SK-N-SH (cell line): ENCODE measurements around the gene ALDH16A1. TPM values are rescaled to one million over a fixed set of nuclear protein-coding genes. Genes with fewer than 3 reads are reported as not detected.
A peak's percentile ranks its signal among the peaks of the same experiment; 100 is the strongest.

Experiments used
- CTCF ChIA-PET: fragments of 300-600, 350-600 bp; formaldehyde crosslinking; extraction: SDS; loops from one replicate; lab custom pipeline; 2021; lab: Yijun Ruan, JAX
- POLR2A ChIA-PET: fragments of 350-600 bp; sonication (Branson Sonifier 250); formaldehyde crosslinking; extraction: SDS; loops from one replicate; lab custom pipeline; 2020; ENCODE audit warnings: antibody characterized with exemption, inconsistent platforms; lab: Yijun Ruan, JAX
- DNase-seq: peaks from one replicate; pipeline ENCODE4 v3.0.0; 2012
- H2AFZ ChIP-seq: fragments of 200-600 bp; sonication (generic); 2 replicates; pipeline ENCODE4 v1.8.1; 2016; ENCODE audit warnings: antibody characterized with exemption, mild to moderate bottlenecking, low read depth
- H3F3A ChIP-seq: fragments of 200-600 bp; sonication (generic); replicated peaks from 2 replicates; pipeline ENCODE3; 2016; ENCODE audit warnings: antibody characterized with exemption, mild to moderate bottlenecking; ENCODE audit not compliant: insufficient read depth
- H3K27ac ChIP-seq, 2 experiments: fragments of 200-500 bp in 1 of 2; fragments of 200-600 bp in 1 of 2; sonication (Bioruptor generic) in 1 of 2; sonication (generic), shearing (Covaris generic) in 1 of 2; 2 replicates each; pipeline versions ENCODE4 v1.5.1 to v1.6.1; 2014 to 2016; ENCODE audit warnings: low read depth in 2 of 2, inconsistent platforms in 1 of 2, low read length in 1 of 2, mild to moderate bottlenecking in 1 of 2, mixed read lengths in 1 of 2
- H3K27me3 ChIP-seq: fragments of 200-600 bp; sonication (generic), shearing (Covaris generic); 2 replicates; pipeline ENCODE4 v1.6.1; 2016; ENCODE audit warnings: mixed run types; ENCODE audit not compliant: insufficient read depth
- H3K36me3 ChIP-seq, 2 experiments: fragments of 200-500 bp in 1 of 2; fragments of 200-600 bp in 1 of 2; sonication (Bioruptor generic) in 1 of 2; sonication (generic) in 1 of 2; replicated peaks in 1 of 2; 2 replicates each; pipeline versions ENCODE3 to v1.5.1; 2014 to 2016; ENCODE audit warnings: low read length in 1 of 2, mild to moderate bottlenecking in 1 of 2; ENCODE audit not compliant: insufficient read depth in 2 of 2, control insufficient read depth in 1 of 2
- H3K4me1 ChIP-seq, 2 experiments: fragments of 200-500 bp in 1 of 2; fragments of 200-600 bp in 1 of 2; sonication (Bioruptor generic) in 1 of 2; sonication (generic), shearing (Covaris generic) in 1 of 2; 2 replicates each; pipeline versions ENCODE4 v1.5.1 to v1.6.1; 2014 to 2016; ENCODE audit warnings: low read depth in 1 of 2, low read length in 1 of 2, mixed run types in 1 of 2; ENCODE audit not compliant: insufficient read depth in 2 of 2, control insufficient read depth in 1 of 2
- H3K4me2 ChIP-seq: fragments of 200-600 bp; sonication (generic), shearing (Covaris generic); 2 replicates; pipeline ENCODE4 v1.6.1; 2017; ENCODE audit warnings: mixed run types
- H3K4me3 ChIP-seq, 2 experiments: fragments of 200-500 bp in 1 of 2; fragments of 200-600 bp in 1 of 2; sonication (Bioruptor generic) in 1 of 2; sonication (generic), shearing (Covaris generic) in 1 of 2; 2 replicates each; pipeline versions ENCODE4 v1.5.1 to v1.8.1; 2014 to 2016; ENCODE audit warnings: low read depth in 2 of 2, inconsistent platforms in 1 of 2, low read length in 1 of 2, mild to moderate bottlenecking in 1 of 2, mixed read lengths in 1 of 2, moderate library complexity in 1 of 2
- H3K79me2 ChIP-seq: fragments of 200-600 bp; sonication (generic); 2 replicates; pipeline ENCODE4 v1.8.1; 2017; ENCODE audit warnings: mild to moderate bottlenecking; ENCODE audit not compliant: insufficient read depth
- H3K9ac ChIP-seq: fragments of 200-600 bp; sonication (generic); 2 replicates; pipeline ENCODE4 v1.6.1; 2017; ENCODE audit warnings: mixed run types
- H3K9me2 ChIP-seq: fragments of 200-600 bp; sonication (generic); 2 replicates; pipeline ENCODE4 v1.6.1; 2017; ENCODE audit warnings: mixed run types
- H3K9me3 ChIP-seq: fragments of 200-600 bp; sonication (generic); 2 replicates; pipeline ENCODE4 v1.6.1; 2017; ENCODE audit warnings: mixed run types, mild to moderate bottlenecking, moderate library complexity
- H4K20me1 ChIP-seq: fragments of 200-600 bp; sonication (generic); 2 replicates; pipeline ENCODE4 v1.6.1; 2017; ENCODE audit warnings: mild to moderate bottlenecking, mixed run types; ENCODE audit not compliant: insufficient read depth
- CHD2 ChIP-seq: fragments of 150-350 bp; IDR thresholded peaks from 2 replicates; pipeline ENCODE4 v1.6.1; 2018; ENCODE audit warnings: low read length; ENCODE audit not compliant: partially characterized antibody
- CTCF ChIP-seq: fragments of 200-600 bp; sonication (generic); IDR thresholded peaks from 2 replicates; pipeline ENCODE4 v1.6.1; 2017; ENCODE audit warnings: antibody characterized with exemption, mild to moderate bottlenecking, moderate library complexity
- EZH2phosphoT487 ChIP-seq: fragments of 200-600 bp; sonication (generic); IDR thresholded peaks from 2 replicates; pipeline ENCODE4 v1.6.1; 2017; ENCODE audit warnings: low read depth, mixed run types, mild to moderate bottlenecking, antibody characterized with exemption, moderate library complexity, borderline replicate concordance
- GABPA ChIP-seq: IDR thresholded peaks from 2 replicates; pipeline ENCODE4 v1.4.0; 2012; ENCODE audit warnings: low read depth, mild to moderate bottlenecking
- JUND ChIP-seq: IDR thresholded peaks from 2 replicates; pipeline ENCODE4 v1.4.0; 2012
- MEF2A ChIP-seq: IDR thresholded peaks from 2 replicates; pipeline ENCODE4 v1.4.0; 2012; ENCODE audit warnings: low read depth, borderline replicate concordance
- RCOR1 ChIP-seq: fragments of 150-350 bp; IDR thresholded peaks from 2 replicates; pipeline ENCODE4 v1.6.1; 2017; ENCODE audit warnings: antibody characterized with exemption, low read length
- RXRA ChIP-seq: IDR thresholded peaks from 2 replicates; pipeline ENCODE4 v1.4.0; 2012; ENCODE audit warnings: low read depth, mild to moderate bottlenecking, borderline replicate concordance
- SMC3 ChIP-seq: IDR thresholded peaks from 2 replicates; pipeline ENCODE4 v1.6.1; 2012; ENCODE audit warnings: low read depth, low read length, improper control_type of control experiment
- TCF12 ChIP-seq: IDR thresholded peaks from 2 replicates; pipeline ENCODE4 v1.4.0; 2012
- TEAD4 ChIP-seq: IDR thresholded peaks from 2 replicates; pipeline ENCODE4 v1.4.0; 2012; ENCODE audit warnings: mild to moderate bottlenecking, borderline replicate concordance; ENCODE audit not compliant: insufficient read depth
- YY1 ChIP-seq: IDR thresholded peaks from 2 replicates; pipeline ENCODE4 v1.4.0; 2012; ENCODE audit warnings: low read depth, mild to moderate bottlenecking
- ZBTB33 ChIP-seq: IDR thresholded peaks from 2 replicates; pipeline ENCODE4 v1.4.0; 2012; ENCODE audit warnings: low read depth, borderline replicate concordance
- WGBS: methylation state at CpG from one replicate; pipeline ENCODE4 v1.1.6; 2017; ENCODE audit warnings: low lambda C conversion rate; 5-methylcytosine and 5-hydroxymethylcytosine counted together
- polyA plus RNA-seq, 3 experiments: library from polyadenylated mRNA; depleted of rRNA; stranded (reverse); fragments of >200 nt; gene quantifications; 2 replicates each; pipeline ENCODE4 v1.2.3, GENCODE V29; 2012

ALDH16A1 gene
- polyA plus RNA-seq, 1 of the 3 experiments (the other 2 are of a cell fraction), result 15.7 TPM

- no peak for TF ChIP-seq RXRA
- TF ChIP-seq EZH2phosphoT487, result no peak
- TF ChIP-seq GABPA, result peak; percentile 58
- TF ChIP-seq CHD2, result peak; percentile 89
- TF ChIP-seq JUND, result no peak
- TF ChIP-seq TCF12, result no peak
- TF ChIP-seq YY1, result no peak
- no peak for TF ChIP-seq MEF2A
- no peak for TF ChIP-seq RCOR1
- no peak for TF ChIP-seq SMC3
- no peak for TF ChIP-seq CTCF
- no peak for TF ChIP-seq TEAD4
These were observed at the start of gene ALDH16A1 (continued) for GRCh38 chr19:49453013-49453756.

GRCh38 chr19:49403404-49404187 is 49.4 kb upstream of the ALDH16A1 start:
- Histone ChIP-seq H3K27ac (no peak overlapping the region), H3K9me3 (no peaks in the 10 kb centered on the region), H3K4me1 (no peaks in the 10 kb centered on the region; a peak in 2 of 4 replicates), H3F3A (no peaks in the 10 kb centered on the region), H2AFZ (no peak overlapping the region), H3K9me2 (no peaks in the 10 kb centered on the region), H3K4me3 (no peak overlapping the region), H3K79me2 (no peaks in the 10 kb centered on the region), H3K36me3 (no peaks in the 10 kb centered on the region), H3K9ac (no peak overlapping the region), H3K4me2 (no peak overlapping the region), H3K27me3 (no peaks in the 10 kb centered on the region; the same call in 1 of the 2 replicates), H4K20me1 (no peaks in the 10 kb centered on the region)
- WGBS, result 58% methylated on average over 7 of the region's 7 CpGs
- peak; percentile 29; the same call in 1 of the 2 replicates for TF ChIP-seq TCF12
- TF ChIP-seq ZBTB33, result no peak
- peak; percentile 3 for DNase-seq
- CTCF ChIA-PET, result interaction anchor here (0.8 to 3.7 kb wide), 4 partner anchors 12 to 40 kb away, joined by 3 to 18 read pairs (median 4); no protein-coding TSS in a partner anchor
- POLR2A ChIA-PET, result no interaction called here
